Dermis lymphatic vessel endothelial cell (primary cell): ENCODE results near the gene WDR26. TPM values are rescaled to one million over a fixed set of nuclear protein-coding genes. Genes with fewer than 3 reads are reported as not detected.

Source experiments
- total RNA-seq: library from RNA; depleted of rRNA; stranded (reverse); fragments of >200 nt; gene quantifications from 2 replicates; pipeline ENCODE4 v1.2.1, GENCODE V29; 2014

WDR26 gene
- total RNA-seq: 70.7 and 71.6 TPM in 2 replicates

GRCh38 chr1:224434691-224435317 lies at the start of gene WDR26:
TSS of gene WDR26 (minus strand) at chr1:224434797.

DNA sequence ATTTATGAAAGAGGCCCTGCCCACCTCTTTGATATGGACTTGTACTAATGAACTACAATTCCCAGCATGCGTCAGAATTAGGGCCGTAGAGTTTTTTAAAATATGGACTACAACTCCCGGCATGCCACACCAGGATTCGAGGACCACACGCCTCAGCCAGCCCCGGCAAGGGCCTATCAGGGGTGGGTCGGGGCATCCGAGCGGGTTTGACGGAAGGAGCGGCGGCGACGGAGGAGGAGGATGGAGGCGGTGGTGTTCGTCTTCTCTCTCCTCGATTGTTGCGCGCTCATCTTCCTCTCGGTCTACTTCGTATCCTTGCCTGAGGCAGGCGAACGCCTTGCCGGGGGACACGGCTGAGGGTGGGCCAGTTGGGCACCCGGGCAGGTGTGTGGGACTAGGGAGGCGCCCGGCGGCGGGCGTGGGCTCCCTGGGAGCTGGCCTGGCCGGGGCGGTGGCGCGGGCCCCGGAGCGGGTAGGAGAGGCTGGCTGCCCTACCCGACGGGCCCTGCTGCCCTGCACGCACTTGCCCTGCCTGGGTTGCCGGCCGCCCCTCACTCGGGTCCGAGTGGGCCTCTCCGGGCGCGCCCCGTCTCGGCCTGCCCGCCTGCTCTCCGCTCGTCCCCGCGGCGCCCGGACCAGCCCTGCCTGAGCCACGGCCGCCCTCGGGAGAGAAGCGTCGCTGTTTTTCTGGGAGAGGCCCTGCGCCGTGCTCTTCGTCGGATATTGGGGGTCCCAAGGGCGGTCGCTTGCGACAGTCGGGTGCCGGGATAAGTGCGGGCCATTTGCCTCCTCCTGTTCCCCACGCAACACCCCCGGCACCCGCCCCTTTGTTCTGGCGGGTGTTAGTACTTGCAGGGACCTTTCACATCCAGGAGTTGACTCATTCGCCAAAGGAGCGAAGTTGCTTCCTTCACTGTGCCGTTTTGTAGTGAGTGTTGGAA lies 77.6 kb downstream of the WDR26 start, which contains the start of gene CNIH4:
Gene CNIH4 (plus strand): TSS at position 195 of the 941 bp plus-strand sequence. CDS start 46 bp downstream, at position 241.

Other genes starting within 250 kb of the WDR26 start
- gene NVL, start 104.6 kb downstream of the WDR26 start, total RNA-seq: 18.7 and 29.3 TPM in 2 replicates
- 85.8 and 96.3 TPM in 2 replicates for gene CNIH4, start 77.9 kb downstream of the WDR26 start, total RNA-seq
- 1.8 and 2.3 TPM in 2 replicates for gene CNIH3, start 181.5 kb upstream of the WDR26 start, total RNA-seq